Stimulated activated CD4-positive, alpha-beta T cell treated with anti-CD3 and anti-CD28 coated beads, Interleukin-12 subunit alpha, Interleukin-12 subunit beta, amount 100 ng/mL, for 24 hours (primary cell): ENCODE data around the gene RNF112.
"Not testable (repeated sequence)": the region's sequence is repeated elsewhere in the genome, so short reads cannot be mapped to it uniquely, and the experiment has no call there.

Source experiments
- DNase-seq, 2 experiments: peaks; one replicate each; pipeline ENCODE4 v3.0.0-alpha.2; 2020; ENCODE audit warnings: low read depth in 2 of 2

Gene RNF112

DNA sequence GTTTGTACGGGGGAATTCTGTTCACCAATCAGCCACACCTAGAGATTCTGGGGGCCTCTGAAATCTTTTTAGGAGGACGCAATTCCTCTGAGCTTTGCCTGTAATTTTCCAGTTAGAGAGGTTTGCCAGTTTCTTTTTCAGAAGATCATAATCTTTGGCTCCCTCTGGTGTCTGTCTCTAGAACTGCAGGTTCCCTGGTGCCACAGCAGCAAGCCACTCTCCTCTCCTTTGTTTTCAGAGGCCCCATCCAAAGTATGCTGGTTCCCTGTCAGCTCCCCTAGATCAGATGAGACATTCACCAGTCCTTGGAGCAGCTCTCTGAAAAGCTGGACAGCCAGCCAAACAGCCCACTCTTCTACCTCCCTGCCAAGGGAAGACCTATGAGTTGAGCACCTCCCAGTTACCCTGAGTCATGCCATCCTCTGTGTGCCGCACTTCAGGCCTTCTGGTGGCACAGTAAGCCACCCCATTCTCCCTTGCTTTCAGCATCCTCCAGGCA lies 36.1 kb downstream of the RNF112 start:
- DNase-seq: peak; percentile 33 to 56

DNA sequence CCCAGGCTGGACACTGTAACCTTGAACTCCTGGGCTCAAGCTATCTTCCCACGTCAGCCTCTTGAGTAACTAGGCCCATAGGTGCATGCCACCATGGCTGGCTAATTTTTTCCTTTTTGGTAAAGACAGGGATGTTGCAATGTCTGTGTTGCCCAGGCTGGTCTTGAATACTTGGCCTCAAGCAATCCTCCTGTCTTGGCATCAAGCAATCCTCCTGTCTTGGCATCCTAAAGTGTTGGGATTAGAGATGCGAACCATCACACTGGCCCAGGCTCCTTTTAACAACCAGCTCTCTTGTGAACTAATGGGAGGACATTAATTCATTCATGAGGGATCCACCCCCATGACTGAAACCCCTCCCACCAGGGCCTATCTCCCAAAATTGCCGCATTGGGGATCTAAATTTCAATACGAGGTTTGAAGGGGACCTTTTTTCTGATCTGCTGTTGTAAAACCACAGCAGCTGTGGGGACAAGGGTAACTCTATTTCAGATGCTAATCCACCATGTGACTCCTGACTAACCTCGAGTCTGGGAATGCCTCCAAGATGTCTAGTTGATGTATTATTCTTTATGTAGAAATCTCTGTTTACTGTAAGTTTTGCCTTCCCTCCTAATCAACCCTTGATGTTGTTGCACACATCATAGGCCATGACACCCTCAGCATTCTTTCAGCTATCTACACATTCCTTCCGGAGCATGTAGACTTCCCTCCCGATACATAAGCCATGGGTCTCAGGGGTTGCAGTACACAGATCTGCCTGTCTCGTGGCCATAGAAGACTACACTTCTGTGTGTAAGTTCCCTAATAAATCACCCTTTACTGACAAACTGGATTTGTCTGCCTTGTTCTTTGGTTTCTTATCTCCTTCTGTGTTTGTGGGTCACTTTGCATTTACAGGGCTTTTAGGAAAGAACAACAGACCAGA lies 37.6 kb downstream of the RNF112 start:
- DNase-seq: no peak

DNA sequence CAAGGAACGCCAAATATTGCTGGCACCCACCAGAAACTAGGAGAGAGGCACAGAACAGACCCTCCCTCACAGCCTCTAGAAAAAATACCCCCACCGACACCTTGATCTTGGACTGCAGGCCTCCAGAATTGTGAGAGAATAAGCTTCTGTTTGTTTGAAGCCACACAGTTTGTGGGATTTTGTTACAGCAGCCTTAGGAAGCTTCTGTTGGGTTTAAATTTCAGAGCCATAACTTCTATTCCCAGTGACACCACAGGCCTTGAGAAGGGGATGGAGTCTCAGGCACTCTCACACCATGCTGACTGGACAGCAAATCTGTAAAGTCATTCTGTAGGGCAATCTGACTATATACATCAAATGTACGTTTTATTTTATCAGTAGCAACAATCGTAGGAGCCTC lies 38.6 kb downstream of the RNF112 start:
- no peak for DNase-seq

DNA sequence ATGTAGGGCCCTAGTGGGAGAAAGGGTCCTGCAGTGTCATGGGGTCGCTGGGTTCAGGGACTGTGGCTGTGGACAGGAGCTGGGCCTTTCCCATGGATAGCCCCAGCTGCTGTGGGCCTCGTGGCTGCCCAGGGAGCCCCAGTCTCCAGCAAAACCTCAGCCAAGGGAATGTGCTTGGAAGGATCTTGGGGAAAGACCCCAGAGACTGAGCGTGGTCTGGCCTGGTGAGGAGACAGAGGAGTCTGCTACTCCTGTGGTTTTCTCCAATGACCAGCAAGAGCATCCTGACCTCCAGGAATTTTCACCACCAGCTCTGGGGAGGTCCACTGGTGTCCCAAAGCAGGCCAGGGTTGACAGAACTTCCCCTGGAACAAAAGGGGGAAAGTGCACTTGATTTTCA lies 42.3 kb downstream of the RNF112 start:
- DNase-seq: no peak

DNA sequence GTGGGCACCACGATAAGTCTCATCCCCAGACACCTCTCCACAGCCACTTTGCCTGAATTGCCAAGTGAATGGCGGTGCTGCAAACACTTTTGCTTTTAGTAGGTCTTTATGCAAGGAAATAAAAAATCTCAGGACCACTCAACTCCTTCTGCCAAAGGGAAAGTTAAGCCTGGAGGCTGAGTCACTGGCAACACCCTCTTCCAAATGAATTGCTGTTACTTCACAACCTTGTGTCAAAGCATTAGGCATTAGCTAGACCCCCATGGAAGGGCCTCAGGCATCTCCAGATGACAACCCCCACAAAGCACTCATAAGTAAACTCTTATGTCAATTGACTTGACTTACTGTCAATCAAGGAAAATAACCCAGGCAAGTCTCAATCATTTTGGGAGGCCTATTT lies 43.0 kb downstream of the RNF112 start:
- DNase-seq: no peak

DNA sequence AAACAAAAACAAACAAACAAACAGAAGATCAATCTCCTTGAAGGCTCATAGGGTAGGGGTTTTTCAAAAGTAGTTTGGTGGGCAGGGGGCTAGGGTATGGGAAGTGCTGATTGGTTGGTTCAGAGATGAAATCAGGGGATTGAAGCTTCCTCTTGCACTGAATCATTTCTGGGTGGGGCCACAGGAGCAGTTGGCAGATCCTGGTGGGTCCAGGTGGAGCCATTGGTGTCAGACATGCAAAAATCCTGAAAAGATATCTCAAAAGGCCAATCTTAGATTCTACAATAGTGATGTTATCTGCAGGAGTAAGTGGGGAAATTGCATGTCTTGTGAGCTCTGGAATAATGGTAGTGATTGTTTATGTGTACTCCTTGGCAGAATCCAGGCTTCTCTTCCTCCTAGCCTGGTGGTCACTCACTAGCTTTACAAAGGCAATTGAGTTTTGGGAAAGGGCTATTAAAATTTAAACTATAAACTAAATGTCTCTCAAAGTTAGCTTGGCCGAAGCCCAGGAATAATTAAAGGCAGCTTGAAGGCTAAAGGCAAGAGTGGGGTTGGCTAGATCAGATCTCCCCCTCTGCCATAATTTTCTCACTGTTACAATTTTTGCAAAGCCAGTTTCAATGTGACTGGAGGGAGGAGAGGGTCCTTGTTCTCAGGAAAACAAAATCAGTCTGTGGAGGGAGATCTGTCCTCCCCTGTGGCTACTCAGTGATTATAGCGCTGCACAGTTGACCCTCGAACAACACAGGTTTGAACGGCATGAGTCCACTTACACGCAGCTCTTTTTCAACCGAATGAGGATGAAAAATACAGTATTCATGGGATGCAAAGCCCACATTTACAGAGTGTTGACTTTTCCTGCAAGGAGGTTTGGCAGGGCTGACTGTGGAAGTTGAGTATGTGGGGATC lies 45.2 kb downstream of the RNF112 start:
- no peak for DNase-seq

DNA sequence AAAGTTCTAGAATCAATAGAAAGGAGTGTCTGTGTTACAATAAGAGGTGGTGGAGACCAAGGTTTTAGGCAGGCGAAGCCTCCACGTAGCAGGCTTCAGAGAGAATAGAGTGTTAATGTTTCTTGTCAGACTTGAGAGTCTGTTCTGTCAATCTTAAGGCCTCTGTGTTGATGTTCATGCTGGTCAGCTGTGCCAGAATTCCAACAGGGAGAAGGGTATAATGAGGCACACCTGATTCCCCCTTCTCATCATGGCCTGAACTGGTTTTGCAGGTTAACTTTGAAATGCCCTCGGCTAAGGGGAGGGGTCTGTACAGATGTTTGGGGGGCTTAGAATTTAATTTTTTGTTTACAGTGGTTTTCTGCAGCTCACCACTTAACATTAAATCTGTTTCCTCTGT lies 46.0 kb downstream of the RNF112 start:
- DNase-seq: no peak

DNA sequence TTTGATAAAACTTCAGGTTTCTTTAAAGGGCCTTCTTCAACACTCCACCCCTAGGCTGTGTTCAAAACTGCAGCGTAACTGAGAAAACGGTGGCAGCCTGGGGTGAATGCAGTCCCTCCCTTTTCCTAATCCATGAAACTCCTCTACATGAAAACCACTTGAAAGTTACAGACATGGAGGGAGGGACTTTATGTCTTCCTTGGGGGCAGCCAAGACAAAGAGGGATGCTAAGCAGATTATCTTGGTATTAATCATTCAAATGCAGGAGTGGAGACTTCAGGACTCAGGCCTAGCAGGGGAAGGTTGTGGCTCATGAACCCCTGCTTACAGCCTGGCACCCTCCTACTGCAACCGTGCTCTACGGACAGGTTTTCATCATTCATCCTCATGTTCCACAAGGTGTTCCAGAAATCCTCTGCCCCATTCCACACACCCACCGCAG lies 46.8 kb downstream of the RNF112 start:
- no peak for DNase-seq

DNA sequence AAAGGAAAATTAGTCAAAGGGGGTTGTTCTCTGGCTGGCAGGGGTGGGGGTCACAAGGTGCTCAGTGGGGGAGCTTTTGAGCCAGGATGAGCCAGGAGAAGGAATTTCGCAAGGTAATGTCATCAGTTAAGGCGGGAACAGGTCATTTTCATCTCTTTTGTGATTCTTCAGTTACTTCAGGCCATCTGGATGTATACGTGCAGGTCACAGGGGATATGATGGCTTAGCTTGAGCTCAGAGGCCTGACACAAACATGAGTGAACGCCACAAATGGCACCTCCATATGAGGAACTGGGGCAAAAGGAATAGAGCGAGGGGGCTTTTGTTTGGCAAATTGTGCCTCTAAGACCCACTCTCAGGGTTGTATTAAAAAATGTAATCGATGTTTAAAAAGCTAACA lies 47.4 kb downstream of the RNF112 start:
- DNase-seq: not testable (repeated sequence)

DNA sequence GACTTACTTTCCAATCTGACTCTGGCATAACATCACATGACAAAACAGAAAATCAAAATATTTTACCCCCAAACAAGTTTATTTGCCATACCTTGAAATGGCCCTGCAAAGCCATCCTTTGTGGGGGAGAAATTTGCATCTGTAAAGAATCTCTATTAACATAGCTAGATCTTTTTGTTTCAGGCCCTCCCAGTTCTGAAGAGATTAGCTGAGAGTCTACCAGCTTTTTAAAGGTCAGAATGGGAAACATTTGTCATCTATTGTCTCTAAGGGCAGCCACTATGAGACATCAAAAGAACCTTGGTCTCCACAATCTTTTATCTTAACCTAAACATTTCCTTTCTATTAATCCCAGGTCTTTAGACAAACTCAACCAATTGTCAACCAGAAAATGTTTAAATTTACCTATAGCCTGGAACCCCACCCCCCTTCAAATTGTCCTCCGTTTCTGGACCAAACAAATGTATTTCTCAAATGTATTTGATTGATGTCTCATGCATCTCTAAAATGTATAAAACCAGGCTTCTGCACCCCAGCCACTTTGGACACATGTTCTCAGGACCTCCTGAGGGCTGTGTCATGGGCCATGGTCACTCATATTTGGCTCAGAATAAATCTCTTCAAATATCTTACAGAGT lies 48.1 kb downstream of the RNF112 start:
- not testable (repeated sequence) for DNase-seq

DNA sequence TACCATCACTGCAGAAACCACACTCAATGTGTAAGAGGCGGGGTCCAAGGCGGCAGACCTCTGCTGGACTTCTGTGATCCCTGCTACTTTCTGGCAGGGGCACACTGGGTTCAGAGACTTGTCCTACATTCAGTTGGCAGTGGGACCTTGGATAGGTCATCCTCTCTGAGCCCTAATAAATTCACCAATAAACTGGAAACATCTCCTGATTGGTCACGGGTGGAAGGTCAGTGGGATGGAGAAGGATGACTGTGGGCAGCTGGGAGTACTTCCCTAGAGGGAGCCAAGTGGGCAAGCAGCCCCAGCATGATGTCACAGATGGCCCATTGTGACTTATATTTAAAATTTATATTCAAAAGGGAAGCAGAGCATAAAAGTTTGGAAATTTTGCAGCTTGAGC lies 49.7 kb downstream of the RNF112 start:
- no peak for DNase-seq

DNA sequence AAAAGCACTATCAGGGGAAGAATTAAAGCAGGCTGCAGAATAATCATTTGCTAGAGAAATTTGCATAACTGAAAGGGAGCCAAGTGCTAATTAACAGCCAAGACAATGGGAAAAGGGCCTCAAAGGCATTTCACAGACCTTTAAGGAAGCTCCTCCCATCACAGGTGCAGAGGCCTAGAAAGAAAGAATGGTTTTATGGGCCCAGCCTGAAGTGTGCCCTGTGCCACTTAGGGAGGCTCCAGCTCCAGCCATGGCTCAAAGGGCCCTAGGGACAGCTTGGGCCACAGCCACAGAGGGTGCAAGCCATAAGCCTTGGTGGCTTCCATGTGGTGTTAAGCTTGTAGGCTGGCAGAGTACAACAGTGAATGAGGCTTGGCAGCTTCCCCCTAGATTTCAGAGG lies 50.1 kb downstream of the RNF112 start:
- no peak for DNase-seq

DNA sequence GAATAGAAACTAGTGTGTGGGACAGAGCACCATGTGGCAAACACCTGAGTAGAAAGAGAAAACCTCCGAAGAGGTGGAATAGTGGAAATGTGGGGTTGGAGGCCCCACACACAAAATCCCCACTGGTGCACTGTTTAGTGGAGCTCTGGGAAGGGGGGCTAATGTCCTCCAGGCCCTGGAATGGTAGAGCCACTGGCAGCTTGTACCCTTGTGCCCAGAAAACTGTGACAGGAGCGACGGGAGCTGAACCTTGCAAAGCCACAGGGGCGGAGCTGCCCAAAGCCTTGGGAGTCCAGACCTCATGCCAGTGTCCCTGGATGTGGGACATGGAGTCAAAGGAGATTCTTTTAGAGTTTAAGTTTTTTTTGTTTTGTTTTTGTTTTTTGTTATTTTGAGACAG lies 50.6 kb downstream of the RNF112 start:
- no peak for DNase-seq

DNA sequence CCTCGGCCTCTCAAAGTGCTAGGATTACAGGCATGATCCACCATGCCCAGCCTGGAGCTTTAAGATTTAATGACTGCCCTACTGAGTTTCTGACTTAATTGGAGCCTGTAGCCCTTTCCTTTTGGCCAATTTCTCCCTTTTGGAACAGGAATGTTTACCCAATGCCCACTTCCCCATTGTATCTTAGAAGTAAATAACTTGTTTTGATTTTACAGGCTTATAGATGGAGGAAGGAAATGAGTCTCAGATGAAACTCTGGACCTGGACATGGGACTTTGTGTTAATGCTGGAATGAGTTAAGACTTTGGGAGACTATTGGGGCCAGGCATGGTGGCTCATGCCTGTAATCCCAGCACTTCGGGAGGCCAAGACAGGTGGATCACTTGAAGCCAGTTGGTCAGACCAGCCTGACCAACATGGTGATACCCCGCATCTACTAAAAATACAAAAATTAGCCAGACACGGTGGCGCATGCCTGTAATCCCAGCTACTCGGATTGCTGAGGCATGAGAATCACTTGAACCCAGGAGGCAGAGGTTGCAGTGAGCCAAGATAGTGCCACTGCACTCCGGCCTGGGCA lies 51.5 kb downstream of the RNF112 start:
- not testable (repeated sequence) for DNase-seq

DNA sequence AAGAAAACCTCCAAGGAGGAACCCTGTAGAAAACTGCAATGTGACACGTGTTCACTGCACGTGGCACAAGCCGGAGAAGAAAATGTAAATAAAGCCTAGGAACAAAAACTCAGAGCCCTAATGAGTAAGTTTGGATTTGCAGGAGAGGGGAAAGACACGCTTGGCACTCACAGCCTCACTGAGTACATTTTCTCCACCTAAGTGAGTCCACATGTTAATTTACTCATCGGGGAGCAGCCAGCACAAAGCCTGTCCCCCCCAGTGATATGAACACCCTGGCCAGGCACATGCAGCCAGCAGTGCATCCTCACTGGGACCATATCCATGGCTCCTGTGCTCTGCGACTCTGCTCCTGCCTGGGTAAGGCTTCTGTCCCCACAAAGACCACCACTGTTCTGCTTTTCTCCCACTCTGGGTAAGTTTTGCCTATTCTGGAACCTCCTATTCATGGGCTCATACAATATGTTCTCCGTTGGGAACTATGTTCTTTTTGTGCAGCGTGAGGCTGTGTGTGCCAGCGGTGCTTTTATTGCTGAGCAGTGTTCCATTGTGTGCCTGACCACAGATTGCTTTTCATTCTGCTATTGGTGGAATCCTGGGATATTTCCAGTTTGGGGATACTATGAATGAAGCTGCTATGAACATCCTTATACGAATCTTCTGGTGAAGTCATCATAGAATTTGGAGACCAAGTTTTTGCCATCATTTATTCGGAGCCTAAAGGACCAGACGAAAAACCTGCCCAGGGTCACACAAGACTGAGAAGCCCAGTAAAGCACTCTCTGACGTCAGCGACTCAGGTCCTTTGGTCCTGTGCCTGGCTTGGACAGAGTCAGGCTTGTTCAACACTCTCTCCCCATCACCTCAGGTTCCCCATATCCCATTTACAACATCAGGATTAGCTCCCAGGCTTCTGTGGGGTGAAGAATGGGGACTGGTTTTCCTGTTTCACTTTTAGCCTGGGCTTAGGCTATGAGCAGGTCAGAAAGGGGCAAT lies 53.3 kb downstream of the RNF112 start:
- DNase-seq: no peak
